KOPT-K1 (cell line): Measurements from ENCODE around the gene LTBP1.

Experiments used
- H3K27ac ChIP-seq: fragments of 200-600 bp; sonication (generic); 2 replicates; pipeline ENCODE4 v1.5.1; 2016; ENCODE audit warnings: antibody characterized with exemption, mild to moderate bottlenecking, low read depth, low read length; ENCODE audit not compliant: poor library complexity, severe bottlenecking
- H3K36me3 ChIP-seq: fragments of 200-600 bp; sonication (generic); 2 replicates; pipeline ENCODE4 v1.5.1; 2017; ENCODE audit warnings: antibody characterized with exemption, mild to moderate bottlenecking, low read length, moderate library complexity; ENCODE audit not compliant: insufficient read depth
- H3K9me3 ChIP-seq: fragments of 200-600 bp; sonication (generic); 2 replicates; pipeline ENCODE4 v1.5.1; 2017; ENCODE audit warnings: antibody characterized with exemption, low read length, mild to moderate bottlenecking; ENCODE audit not compliant: insufficient read depth, poor library complexity, severe bottlenecking

LTBP1 gene

DNA sequence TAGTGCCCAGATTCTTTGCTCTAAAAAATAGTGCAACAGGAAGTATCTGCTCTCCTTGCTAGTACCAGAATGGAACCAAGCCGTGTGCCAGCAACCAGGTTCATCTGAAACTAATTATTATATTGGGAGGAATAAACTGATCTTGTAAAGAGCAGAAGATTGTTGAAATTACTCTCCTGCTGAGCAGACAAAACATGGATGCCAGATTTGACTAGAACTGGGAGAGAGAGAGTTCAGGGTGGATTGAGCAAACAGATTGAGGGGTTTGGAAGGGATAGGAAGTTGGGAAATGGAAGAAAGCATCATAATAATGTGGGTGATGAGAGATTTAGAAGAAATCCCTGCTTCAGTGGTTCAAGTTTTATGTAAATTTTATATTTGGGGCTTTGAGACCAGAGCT lies 369.6 kb downstream of the LTBP1 start:
- Histone ChIP-seq H3K27ac (no peak overlapping the region), H3K9me3 (no peaks in the 10 kb centered on the region), H3K36me3 (no peaks in the 10 kb centered on the region)

DNA sequence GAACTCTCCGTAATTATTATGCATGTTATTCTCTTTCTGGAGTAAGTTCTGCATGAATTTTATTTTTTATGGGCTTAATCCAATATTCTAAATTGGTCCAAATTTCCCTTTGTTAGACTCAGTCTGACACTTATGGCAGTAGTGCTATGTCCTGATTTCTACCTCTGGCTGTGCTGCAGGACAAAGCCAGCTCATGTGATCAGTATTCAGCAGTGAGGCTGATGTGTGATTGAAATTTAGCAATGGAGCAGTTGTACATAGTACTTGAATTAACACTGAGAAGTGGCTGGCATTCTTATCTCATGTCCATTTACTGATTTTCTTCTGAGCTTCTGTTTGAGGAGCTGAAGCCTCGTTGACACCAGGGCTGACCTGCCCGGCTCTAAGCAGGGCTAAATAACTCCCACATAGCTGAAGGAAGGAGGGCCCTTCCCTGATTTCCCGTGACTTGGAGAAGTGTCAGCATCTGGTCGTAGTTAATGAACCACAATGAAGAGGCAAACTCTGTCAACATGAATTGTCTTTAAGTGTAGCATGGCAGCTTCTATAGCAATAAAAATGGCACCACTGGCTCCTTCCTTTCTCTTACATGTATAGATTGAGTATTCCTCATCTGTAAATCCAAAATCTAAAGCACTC lies 370.7 kb downstream of the LTBP1 start:
- Histone ChIP-seq H3K36me3 (no peaks in the 10 kb centered on the region), H3K9me3 (no peaks in the 10 kb centered on the region), H3K27ac (no peak overlapping the region)

DNA sequence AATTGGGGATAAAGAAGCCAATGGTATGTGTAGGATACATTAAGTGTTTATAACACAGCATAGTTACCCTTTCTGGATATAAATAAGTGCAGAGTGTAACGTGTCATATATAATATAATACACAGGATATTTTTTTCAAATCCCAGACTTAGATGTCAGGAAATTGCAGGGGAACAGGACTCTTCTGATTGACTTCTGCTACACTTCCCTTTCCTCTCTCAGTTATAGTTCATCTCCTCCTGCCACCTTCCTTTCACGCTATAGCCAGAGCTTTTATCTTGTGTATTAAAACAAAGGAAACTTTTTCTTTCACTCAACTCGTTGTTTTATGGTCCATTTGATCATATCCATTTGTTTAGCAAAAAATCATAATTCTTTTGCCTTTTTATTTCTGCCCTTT lies 371.7 kb downstream of the LTBP1 start:
- no peak overlapping the region for H3K27ac ChIP-seq
- no peaks in the 10 kb centered on the region for H3K9me3 ChIP-seq
- H3K36me3 ChIP-seq: no peaks in the 10 kb centered on the region

DNA sequence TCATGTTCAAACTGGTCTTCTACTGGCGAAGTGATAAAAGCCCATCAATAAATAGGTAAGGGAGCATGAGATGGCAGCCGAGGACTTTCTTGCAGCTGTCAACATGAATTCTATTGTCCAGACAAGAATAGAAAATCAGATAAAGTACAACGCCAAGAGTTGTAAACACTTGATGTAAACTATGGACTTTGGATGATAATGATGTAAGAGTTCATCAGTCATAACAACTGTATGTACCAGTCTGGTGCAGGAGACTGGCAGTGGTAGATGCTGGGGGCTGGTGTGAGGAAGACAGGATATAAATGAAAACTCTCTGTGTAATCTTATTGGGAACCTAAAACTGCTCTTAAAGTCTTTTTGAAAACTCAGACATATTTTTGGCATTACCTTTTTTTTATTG lies 373.8 kb downstream of the LTBP1 start:
- Histone ChIP-seq H3K27ac (no peak overlapping the region), H3K9me3 (no peaks in the 10 kb centered on the region), H3K36me3 (no peaks in the 10 kb centered on the region)

DNA sequence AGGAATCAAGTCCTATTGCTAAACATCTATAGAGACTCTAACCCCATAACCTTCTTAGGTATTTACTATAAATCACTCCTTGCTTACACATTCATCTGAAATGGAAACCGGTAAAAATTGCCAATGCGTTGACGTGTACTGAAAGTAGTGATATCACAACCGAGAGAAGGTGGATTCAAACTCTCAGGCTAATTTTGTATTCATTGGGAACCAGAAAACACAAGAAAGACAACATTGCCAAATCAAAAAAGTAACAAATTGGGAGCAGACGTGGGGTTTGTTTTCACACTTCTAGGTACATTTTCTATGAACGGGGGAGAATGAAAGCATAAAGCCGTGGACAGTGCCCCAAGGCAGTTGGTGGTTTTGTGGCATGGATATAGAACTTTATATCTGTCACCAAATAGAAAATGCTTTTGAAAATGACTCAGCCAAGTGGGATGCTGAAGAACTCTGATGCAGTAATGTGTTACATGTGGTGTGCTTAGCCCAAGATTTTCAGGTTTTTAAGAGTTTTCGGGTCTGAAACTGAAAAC lies 374.6 kb downstream of the LTBP1 start:
- H3K9me3 ChIP-seq: no peaks in the 10 kb centered on the region
- H3K27ac ChIP-seq: no peak overlapping the region
- H3K36me3 ChIP-seq: no peaks in the 10 kb centered on the region

DNA sequence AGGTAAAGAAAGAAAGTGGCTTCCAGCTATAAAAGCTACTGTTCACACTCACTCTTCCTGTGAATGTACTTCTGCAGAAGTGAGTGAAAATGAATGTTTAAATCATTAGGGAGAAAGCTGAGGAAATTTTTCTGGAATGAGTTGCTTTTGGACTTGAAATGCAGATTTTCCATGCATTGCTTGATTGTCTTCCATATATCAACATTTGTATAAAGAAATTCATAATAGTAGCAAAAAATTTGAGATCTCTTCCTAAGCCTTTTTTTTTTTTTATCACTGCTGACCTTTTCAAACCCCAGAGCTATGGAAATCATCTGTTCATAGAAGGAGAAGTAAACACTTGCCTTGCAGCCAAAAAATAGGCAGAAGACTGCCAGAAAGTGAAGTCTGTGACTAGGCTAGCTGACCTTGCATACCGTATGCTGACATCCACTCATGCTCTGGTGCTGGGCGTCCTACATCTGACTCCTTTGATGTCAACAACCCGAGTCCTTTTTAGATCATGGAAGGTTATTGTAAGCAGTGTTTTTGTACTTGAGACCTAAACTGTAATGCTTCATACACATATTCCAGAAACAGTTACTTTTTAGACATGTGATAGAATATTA lies 375.2 kb downstream of the LTBP1 start:
- no peak overlapping the region for H3K27ac ChIP-seq
- no peaks in the 10 kb centered on the region for H3K36me3 ChIP-seq
- no peaks in the 10 kb centered on the region for H3K9me3 ChIP-seq

DNA sequence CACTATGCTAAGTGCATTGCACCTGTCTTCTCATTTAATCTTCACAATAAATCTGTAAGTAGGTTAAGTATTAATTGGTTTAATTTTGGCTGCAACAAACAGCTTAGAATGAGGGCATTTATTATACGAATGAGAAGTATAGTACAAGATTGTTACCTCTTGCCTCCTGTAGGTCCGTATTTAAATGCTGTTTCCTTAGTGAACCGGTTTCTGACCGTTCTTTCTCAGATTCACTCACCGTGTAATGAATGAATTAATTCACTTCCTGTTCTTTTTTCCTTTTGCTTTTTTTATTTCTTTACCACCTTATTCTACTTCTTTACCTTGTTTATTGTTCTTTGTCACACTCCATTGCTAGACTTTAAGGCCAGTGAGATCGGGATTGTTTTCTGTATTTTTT lies 375.9 kb downstream of the LTBP1 start:
- no peak overlapping the region for H3K27ac ChIP-seq
- H3K9me3 ChIP-seq: no peaks in the 10 kb centered on the region
- no peaks in the 10 kb centered on the region for H3K36me3 ChIP-seq

DNA sequence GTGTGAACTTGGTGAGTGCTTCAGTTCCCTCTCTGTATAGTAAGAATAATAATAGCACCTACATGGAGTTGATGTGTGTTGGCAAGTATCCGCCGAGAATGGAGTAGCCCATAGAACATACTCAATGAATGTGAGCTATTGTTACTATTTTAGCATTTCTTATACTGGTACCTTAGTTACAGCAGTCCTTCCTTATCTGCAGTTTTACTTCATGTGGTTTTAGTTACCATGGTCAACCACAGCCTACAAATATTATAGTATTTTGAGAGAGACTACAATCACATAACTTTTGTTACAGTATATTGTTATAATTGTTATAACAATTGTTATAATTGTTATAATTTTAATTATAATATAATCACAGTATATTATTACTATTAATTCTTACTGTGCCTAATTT lies 377.2 kb downstream of the LTBP1 start:
- Histone ChIP-seq H3K9me3 (no peaks in the 10 kb centered on the region), H3K36me3 (no peaks in the 10 kb centered on the region), H3K27ac (no peak overlapping the region)

DNA sequence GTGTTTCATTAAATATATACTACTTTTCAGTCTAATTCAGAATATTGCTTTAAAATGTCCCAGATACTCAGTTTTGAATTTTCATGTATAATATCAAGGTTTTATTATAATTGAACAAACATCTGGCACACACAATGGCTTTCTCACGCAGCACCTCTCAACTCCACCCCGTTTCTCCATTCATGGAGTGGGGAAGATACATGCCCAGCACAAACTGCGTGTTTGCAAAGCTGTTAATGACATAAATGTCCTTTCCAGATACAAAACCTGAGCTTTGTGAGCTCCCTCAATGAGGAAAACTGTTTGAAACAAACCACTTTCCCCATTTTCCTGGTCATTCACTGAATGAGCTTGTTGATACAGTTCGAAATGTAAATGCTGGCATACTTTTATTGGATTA lies 379.3 kb downstream of the LTBP1 start:
- no peaks in the 10 kb centered on the region for H3K36me3 ChIP-seq
- H3K27ac ChIP-seq: no peak overlapping the region
- no peaks in the 10 kb centered on the region for H3K9me3 ChIP-seq

DNA sequence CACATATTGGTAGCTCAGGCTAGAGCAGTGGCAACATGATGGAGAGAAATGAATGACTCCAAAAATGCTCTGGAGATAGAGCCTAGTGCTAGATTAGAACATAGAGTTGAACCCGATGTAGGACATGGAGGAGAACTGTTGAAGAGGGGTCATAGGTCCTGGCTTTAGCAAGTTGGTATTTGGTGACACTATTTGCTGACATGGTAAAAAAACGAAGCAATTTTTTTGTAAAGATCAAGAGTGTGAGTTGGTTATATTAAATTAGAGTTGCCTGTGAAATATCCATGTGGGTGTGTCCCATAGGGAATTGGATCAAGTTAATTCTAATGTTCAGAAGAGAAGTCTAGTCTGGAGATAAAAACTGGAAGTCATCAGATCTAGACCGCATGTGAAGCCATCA lies 386.7 kb downstream of the LTBP1 start:
- H3K9me3 ChIP-seq: peaks cover 3% of the 10 kb centered on the region
- no peak overlapping the region for H3K27ac ChIP-seq
- no peaks in the 10 kb centered on the region for H3K36me3 ChIP-seq

DNA sequence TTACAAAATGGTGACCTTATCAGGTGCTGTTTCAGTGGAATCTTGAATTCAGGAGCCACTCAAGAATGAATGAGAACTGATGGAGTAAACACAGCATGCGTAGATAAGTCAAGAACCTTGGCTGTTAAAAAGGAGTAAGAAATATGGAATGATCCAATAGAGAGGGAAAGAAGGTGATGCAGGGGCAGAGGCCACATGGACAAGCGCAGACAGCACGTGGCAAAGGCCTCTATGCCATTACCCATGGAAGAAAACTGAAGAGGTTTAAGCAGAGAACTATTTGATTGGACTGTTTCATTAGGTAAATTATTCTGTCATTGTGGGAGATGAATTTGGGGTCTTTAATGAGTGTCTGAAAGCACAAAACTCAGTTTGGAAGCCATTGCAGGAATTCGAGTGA lies 387.3 kb downstream of the LTBP1 start:
- peaks cover 3% of the 10 kb centered on the region for H3K9me3 ChIP-seq
- no peaks in the 10 kb centered on the region for H3K36me3 ChIP-seq
- H3K27ac ChIP-seq: no peak overlapping the region

DNA sequence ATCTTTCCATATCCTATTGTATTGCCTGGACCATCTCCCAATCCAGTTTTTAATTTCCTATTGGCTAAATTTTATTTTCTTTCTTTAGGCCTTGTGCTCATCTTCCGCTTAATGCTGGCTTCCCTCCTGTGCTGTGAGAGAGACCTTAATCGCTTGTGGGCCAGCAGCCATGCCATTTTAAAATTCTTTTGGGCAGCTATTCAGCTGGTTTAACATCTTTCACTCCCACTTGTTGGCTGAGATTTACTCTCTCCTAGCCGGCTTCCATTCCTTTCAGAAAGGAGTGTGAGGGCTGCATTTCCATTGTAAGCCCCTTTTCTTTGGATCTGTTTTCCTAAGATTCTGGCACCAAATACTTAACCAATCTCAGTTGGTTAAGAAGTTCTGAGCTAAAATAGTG lies 388.8 kb downstream of the LTBP1 start:
- Histone ChIP-seq H3K27ac (no peak overlapping the region), H3K9me3 (peaks cover 3% of the 10 kb centered on the region), H3K36me3 (no peaks in the 10 kb centered on the region)

DNA sequence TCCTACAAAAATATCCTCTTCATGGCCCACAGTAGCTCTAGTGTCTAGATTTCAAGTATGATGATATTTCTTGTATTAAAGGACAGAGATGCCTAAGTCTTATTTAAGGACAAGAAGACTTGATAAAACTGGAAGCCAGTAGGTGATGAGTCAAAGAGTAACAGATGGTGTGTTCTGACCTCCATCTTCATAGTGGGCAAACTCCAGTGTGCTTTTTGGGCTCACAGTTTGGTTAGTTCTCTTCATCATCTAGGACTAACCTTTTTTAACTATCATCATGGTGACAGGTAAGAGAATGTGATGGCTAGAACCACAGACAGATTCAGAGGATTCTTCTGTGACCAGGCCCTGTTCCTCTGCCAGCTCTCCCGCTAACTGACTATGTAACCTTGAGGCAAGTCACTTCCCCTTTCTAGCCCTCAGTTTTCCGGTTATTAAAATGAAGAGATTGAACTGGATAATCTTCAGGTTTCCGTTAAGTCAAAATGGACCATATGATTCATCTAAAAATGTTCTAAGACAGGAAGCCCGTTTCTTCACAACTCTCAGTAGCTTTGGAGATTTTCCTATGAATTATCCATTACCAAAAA lies 389.4 kb downstream of the LTBP1 start:
- H3K36me3 ChIP-seq: no peaks in the 10 kb centered on the region
- H3K9me3 ChIP-seq: peaks cover 3% of the 10 kb centered on the region
- H3K27ac ChIP-seq: no peak overlapping the region

DNA sequence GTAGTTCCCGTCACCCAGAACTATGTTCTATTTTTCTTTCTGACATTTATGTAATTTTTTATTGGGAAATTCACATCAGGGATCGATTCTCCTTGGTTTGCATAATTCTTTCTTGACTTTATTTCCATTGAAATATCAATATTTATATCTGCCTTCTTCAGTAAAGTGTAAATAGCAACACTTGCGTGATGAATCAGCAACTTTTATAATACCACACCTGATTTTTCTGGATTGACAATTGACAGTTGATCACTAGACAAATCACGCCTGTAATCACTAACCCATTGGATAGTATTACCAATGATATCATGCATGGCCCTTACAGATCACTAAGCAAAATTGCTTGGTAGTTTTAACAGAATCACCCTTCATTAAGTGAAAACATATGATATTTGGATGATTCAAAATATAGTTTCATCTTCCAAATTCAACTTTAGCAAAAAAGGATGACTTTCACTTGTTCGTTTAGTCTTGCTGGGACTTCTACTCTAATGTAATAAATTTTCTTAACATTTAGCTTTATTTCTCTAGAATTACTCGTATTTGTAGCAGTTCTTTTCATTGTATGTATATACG lies 390.7 kb downstream of the LTBP1 start:
- no peak overlapping the region for H3K27ac ChIP-seq
- H3K9me3 ChIP-seq: peaks cover 3% of the 10 kb centered on the region
- H3K36me3 ChIP-seq: no peaks in the 10 kb centered on the region

DNA sequence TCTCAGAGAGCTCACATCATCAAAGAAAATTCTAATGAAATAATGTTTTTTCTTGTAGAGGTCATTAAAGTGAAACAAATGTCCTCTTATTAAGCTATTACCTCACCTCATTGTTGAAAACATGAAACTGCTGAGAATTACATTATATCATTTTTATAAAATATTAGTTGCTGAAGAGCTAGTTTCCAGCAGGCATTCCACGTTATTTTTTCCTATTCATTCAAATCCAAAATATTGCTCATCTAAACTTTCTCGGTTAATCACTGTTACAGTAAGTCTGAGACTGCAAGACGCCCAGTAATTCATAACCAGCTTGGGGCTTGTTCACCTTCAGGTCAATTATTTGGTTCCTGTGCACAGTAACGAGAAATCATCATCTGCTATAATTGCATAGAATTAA lies 391.2 kb downstream of the LTBP1 start:
- Histone ChIP-seq H3K36me3 (no peaks in the 10 kb centered on the region), H3K27ac (no peak overlapping the region), H3K9me3 (no peaks in the 10 kb centered on the region)
